ENCODE results near the gene CASP6.

Gene CASP6

GRCh38 chr4:109640644-109641043 is 62.6 kb downstream of the CASP6 start:
- no peak for DNase-seq (ENCODE audit: low read depth)
- H3K4me3 ChIP-seq (ENCODE audit: low read length) = no peak overlapping the region
- TF ChIP-seq CTCF (conservative IDR thresholded peaks at IDR 0.05; ENCODE audit: low read length) = no peak
